GM08714 (cell line): ENCODE measurements around the gene CPNE1.

Experiments
- H3K4me3 ChIP-seq: fragments of 200-500 bp; sonication (Bioruptor generic); 2 replicates; pipeline ENCODE4 v1.5.1; 2014; ENCODE audit warnings: mild to moderate bottlenecking, low read length, inconsistent platforms
- ZNF274 ChIP-seq: IDR thresholded peaks from 2 replicates; pipeline ENCODE4 v1.6.1; 2012; ENCODE audit warnings: mild to moderate bottlenecking, low read depth, low read length

Gene CPNE1

GRCh38 chr20:35651958-35652357, 12.7 kb downstream of the CPNE1 start:
- no peak overlapping the region for H3K4me3 ChIP-seq
- no peak for TF ChIP-seq ZNF274

DNA sequence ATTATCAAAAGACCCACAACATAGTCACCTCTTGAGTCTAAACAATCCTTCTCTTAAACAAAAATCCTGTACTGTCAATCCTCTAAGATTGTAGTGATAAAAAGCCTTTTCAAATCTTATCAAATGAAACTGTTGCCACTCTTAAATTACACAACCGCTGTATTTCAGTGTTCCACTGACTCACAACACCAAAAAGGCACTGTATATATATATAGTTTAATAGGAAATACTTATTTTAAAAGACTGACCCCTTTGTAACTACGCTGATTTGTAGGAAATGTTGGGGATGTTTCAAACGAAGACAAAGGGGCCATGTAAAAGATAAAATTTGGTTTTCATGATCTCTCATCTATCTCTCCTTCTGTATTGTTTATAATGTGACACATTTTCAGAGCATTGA, 14.1 kb downstream of the CPNE1 start:
- TF ChIP-seq ZNF274: no peak

DNA sequence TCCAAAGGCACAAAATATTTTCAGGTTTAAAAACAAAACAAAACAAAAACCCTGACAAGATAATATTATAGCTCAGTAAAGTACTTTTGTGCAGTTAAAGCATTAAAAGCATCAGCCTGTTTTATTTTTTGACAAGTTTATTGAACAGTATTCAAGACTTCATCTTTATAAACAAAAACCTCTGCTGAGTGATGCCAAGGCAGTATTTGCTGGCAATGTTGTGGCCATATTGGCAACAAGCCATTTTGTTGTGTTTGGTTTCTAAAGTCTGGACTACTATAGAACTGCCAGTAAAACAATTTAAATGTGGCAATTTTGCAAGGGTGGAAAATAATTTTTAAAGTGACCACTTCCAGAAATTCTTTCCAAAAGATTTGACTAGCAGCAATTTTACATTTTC, 15.9 kb downstream of the CPNE1 start:
- H3K4me3 ChIP-seq: no peak overlapping the region
- no peak for TF ChIP-seq ZNF274

More for the DNA sequence above, 14.1 kb downstream of the CPNE1 start:
- H3K4me3 ChIP-seq: no peak overlapping the region

DNA sequence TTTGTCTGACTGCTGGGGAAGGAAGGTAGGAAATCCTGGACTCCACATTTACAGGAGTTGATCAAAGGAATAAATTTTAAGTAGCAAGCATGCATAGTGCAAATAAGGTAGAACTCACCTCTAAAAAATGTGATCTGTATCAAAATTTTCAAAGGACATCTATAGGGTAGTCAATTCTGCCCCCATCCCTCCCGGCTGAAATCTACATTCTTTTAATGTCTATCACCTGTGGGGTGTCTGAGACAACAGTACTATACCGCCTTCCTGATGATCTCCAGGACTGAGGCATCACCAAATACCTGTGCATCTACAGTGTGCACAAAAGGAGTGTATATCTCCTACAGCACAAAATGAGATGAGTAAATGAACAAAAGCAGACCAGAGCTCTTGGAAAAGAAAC, 19.9 kb downstream of the CPNE1 start:
- no peak overlapping the region for H3K4me3 ChIP-seq
- no peak for TF ChIP-seq ZNF274

DNA sequence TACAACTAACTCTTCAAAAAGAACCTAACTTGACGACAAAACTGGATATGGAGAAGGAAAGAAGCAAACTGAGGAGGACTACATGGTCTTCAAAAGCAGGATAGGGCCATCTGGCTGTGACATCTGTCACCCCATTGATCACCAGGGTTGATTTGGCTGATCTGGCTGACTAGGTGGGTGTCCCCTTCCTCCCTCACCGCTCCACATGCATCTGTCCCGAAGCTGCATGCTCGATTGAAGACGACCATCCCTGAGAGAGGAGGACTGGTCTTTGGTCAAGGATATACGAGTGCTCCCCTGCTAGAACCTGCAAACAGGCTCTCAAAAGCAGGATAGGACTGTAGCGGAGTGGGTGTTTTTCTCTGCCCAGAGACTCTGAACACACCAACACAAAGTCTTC, 21.7 kb downstream of the CPNE1 start:
- no peak for TF ChIP-seq ZNF274
- no peak overlapping the region for H3K4me3 ChIP-seq

DNA sequence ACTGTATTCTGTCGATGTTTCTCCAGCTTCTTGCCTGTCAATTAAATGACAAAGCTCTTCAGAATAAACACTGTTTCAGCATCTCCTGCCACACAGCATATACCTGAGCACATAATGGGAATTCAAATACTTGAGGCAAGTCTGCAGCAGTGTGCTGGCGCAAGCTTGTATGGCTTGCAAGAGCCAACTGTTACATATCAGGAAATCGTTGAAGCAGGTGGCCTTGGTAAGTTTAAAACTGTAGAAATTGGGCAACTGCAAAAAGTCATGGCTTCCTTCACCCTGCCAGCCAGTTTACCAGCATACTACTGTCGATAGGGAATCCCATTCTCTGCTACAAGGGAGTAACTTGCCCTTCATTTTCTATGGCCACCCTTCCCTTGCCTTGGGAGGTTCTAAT, 23.0 kb downstream of the CPNE1 start:
- no peak overlapping the region for H3K4me3 ChIP-seq
- TF ChIP-seq ZNF274: no peak

DNA sequence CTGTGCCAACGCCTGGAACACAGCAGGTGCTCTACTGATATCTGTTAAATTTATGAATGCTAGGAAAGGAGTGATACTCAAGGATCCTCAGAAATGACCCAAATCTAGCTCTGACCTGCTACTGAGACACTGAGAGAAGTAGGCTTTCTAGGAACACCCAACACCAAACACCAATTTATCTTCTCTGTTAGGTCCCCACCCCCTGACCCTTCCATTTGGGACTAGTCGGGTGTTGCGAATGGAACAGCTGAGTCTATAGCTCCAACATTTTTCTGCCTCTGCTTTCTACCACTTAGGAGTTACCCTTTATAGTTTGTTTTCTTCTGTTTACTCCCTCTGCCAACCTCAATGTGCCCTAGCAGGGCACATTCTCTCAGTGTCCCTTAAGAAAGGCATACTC, 24.0 kb downstream of the CPNE1 start:
- no peak for TF ChIP-seq ZNF274

DNA sequence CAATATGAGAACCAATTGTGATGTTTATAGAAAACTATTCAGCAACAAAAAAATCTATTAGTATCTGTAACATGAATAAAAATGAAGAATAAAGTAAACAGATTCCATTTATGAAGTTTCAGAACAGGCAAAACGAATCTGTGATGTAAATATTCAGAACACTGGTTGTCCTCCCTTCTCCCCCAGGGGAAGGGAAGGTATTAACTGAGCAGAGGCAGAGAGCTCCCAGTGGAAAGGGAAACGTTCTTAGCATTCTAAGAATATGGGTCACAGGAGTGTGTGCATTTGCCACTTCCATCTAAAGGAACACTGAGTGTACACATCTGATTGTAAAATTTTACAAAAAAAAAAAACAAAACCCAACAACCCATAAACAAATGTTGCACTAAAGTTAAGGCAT, 25.9 kb downstream of the CPNE1 start:
- no peak overlapping the region for H3K4me3 ChIP-seq
- TF ChIP-seq ZNF274: no peak

More for the DNA sequence above, 24.0 kb downstream of the CPNE1 start:
- no peak overlapping the region for H3K4me3 ChIP-seq

DNA sequence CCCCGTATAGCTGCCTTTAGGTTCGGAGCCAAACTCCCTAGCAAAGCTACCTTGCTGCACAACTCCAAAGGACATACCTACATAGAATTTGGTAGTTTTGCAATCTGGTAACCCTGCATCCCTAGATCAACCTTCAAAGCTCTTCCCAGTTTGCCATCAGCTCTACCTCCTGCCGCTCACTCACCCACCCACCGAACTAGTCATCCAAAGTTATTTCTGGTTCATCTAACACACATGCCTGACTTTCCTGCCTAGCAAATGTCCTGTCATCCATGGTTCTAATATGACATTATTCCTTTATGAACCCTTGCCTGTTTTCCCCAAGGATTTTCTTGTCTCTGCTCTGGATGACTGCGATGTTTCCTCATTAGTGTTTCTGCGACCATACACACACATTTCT, 27.4 kb downstream of the CPNE1 start:
- no peak for TF ChIP-seq ZNF274
- no peak overlapping the region for H3K4me3 ChIP-seq

GRCh38 chr20:35636095-35636494, 28.6 kb downstream of the CPNE1 start:
- no peak for TF ChIP-seq ZNF274
- H3K4me3 ChIP-seq: no peak overlapping the region

GRCh38 chr20:35635652-35636051, 29.0 kb downstream of the CPNE1 start:
- no peak overlapping the region for H3K4me3 ChIP-seq
- no peak for TF ChIP-seq ZNF274

DNA sequence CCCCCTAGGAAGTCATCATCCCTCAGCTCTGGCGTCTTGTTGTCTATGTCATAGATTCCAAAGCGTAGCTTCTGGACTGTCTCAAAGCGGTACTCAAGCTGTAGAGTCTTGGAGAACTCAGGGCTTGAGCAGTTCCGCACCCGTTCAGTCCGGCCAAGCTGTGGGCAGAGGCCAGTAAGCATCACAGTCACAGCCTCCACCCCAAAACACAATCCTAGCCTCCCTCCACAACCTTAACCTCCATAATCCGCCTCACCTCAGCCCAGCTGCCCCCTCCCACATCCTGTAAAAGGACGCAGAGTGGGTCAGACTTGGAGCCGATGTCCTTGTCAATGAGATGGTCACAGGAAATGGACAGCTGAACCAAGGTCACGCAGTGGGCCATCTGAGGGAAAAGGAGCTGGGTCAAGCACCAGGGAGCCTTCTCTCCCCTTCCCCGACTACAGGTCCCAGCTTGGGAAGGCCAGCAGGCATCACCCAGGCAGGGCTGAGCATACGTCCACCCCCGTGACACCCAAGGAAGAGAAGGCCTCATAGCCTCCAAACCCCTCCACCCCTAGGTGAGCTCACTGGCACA, 32.1 kb downstream of the CPNE1 start:
- H3K4me3 ChIP-seq: no peak overlapping the region
- TF ChIP-seq ZNF274: no peak

DNA sequence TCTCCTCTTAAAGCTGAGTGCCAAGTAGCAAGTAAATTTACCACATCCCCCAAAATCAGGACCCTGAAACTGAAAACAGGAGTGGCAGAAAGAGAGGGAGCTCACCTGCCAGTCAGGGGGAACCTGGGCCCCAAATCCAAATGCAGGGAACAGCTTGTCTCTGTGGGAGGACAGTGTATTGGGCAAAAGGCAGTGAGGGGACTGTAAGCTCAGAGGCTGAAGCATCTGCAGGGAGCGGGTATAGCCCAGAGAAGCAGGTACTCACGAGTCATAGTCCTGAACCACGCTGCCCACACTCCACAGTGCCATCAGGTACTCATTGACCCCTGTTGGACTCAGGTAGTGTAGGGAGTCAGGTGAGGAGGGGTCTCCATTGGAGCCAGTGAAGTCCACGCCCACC, 34.1 kb downstream of the CPNE1 start:
- TF ChIP-seq ZNF274: no peak
- H3K4me3 ChIP-seq: no peak overlapping the region

GRCh38 chr20:35629427-35630145, 35.1 kb downstream of the CPNE1 start:
- H3K4me3 ChIP-seq: no peak overlapping the region
- TF ChIP-seq ZNF274: no peak

DNA sequence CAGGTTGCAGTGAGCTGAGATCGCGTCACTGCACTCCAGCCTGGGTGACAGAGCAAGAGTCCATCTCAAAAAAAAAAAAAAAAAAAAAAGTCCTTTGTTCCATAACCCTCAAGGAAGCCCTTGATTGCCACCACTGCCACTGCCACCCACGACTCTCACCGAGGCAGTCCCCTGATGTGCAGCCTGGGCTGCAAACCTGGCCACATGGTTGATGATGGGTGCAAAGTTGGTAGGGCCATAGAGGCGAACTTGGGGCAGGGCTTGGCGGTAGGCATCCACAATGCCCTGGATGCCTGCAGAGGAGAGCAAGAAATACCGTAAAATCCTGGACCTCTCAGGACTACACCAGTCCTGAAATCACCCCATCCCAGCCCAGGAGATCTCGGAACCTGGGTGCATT, 37.6 kb downstream of the CPNE1 start:
- TF ChIP-seq ZNF274: no peak

More for the DNA sequence above, 37.6 kb downstream of the CPNE1 start:
- no peak overlapping the region for H3K4me3 ChIP-seq
